DMS79 treated with DMSO at 0.1 percent for 48 hours (cell line): ENCODE results near the gene KLHL26.

Source experiments
- DNase-seq: peaks from one replicate; lab custom pipeline; 2025; lab: John Stamatoyannopoulos, UW

Gene KLHL26

DNA sequence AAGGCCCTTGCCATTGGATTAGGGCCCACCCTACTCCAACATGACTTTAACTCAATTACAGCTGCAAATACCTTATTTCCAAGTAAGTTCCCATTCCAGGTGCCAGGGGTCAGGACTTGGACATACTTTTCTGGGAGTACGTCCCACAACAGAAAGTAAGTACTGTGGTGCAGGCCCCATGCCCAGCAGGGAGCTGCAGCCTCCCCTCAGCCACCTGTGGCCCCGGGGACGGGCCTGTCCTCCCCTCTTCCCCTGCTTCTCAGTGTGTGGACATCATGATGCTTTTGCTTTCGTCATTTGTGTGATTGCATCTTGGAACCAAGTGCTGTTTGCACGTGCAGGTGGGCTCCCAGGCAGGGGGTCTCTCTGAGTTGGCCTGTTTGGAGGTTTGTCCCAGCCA, 78.6 kb downstream of the KLHL26 start:
- no peak for DNase-seq

DNA sequence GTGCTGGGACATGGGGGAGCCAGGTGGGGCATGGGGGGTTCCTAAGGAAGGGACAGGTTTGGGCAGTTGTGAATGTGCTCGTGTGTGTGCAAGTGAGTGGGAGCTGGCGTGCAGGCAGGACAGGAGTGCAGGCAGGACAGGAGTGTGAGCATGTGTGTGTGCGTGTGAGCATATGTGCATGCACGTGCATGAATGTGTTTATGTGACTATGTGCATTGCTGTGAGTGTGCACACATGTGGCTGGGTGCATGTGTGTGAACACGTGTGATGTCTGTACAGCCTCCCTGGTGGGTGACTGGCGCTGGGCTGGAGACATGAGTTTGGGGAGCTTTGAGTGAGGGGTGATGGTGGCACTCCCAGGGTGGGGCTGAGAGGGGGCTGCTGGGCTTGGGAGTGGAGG, 80.0 kb downstream of the KLHL26 start:
- no peak for DNase-seq

DNA sequence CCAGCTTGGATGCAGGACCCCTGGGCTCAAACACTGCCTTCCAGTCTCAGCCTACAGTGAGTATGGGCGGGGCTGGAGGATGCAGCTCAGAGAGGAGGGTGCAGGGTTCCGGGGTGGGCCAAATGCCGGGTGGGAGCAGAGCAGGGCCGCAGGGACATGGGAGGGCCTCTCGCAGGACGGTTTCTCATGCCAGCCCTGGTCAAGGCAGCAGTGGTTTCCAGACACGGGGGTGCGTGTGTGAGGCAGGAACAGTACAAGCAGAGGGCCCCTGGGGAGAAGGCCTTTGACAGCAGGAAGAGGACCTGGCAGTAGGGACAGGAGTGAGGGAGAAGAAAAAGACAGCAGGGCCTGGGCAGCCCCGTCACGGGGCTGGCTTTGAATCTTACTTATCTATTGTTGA, 80.8 kb downstream of the KLHL26 start:
- no peak for DNase-seq

DNA sequence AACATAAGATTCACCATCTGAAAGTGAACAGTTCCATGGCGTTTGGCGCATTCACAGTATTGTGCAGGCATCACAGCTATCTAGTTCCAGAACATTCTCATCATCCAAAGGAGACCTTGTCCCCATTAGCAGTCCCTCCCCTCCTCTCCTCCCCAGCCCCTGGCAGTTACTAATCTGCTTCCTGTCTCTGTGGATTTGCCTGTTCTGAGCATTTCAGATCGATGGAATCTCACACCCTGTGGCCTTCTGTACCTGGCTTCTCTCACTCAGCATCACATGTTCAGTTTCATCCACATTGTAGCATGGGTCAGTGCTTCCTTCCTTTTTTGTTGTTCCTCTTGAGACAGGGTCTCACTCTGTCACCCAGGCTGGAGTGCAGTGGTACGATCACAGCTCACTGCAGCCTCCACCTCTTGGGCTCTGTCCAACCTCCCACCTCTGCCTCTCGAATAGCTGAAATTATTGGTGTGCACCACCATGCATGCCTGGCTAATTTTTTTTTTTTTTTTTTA, 81.2 kb downstream of the KLHL26 start:
- DNase-seq: no peak

DNA sequence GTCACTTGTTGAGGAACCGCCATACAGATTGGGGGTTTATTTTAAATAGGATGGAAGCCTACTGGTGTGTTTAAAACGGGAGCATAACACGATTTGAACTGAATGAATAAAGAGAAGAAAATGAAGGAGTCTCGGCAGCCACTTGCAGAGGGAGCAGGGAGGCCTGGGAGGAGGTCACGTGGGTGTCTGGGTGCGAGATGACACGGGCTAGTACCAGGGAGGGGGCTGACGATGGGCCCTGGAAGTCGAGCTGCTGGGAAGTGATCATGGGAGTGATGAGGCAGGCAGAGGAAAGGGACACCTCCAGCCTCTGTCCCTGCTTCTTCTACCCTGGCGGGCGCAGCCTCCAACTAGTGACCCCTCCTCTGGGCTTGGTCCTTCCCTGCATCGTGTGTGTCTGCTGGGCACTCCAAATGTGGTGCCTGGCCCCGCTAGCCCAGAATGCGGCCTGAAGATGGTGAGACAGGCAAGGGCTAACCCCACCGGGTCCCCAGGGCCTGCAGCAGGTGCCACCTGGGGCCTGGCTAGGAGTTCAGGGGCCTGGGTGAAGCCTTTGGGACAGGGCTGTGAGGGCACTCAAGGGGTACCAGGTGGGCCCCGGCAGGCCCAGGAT, 82.1 kb downstream of the KLHL26 start:
- no peak for DNase-seq

DNA sequence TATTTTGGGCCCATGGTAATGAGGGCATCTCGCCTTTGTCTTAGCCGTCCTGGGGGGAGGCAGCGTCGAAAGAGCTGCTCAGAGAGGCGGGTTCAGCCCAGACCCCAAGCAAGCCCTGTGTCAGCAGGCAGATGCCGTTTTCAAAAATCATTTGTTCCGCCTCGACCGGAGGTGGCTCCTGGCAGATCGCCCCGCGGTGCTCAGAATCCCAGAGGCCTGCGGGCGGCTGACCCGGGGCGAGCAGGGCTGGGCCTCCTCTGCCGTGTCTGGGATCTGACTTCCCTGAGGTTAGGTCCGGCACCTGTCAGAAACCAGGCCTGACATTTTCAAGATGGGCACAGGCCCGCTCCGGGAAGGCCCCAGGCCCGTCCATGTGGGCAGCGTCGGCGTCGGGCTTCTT, 82.7 kb downstream of the KLHL26 start:
- DNase-seq: no peak
